HG02870 (cell line): ENCODE measurements around the gene IMMP2L.
A peak's percentile ranks its signal among the peaks of the same experiment; 100 is the strongest.
"Not testable (repeated sequence)": the region's sequence is repeated elsewhere in the genome, so short reads cannot be mapped to it uniquely, and the experiment has no call there.

Source experiments
- ATAC-seq: cut with Tn5 transposase; IDR thresholded peaks from one replicate; pipeline ENCODE4 v1.9.1; 2021; ENCODE audit warnings: mild to moderate bottlenecking, moderate library complexity; ENCODE audit not compliant: unreplicated experiment

Gene IMMP2L

GRCh38 chr7:111510584-111511378, 51.5 kb downstream of the IMMP2L start:
- no peak for ATAC-seq

- no peak for ATAC-seq
Measured at GRCh38 chr7:111510062-111510461, 52.2 kb downstream of the IMMP2L start.

- no peak for ATAC-seq
Measured at GRCh38 chr7:111509288-111509687, 53.0 kb downstream of the IMMP2L start.

- peak; percentile 84 for ATAC-seq
Measured at GRCh38 chr7:111508387-111508786, 53.9 kb downstream of the IMMP2L start.

GRCh38 chr7:111505422-111505821, 56.9 kb downstream of the IMMP2L start:
- ATAC-seq = not testable (repeated sequence)

GRCh38 chr7:111501799-111502198, 60.5 kb downstream of the IMMP2L start:
- not testable (repeated sequence) for ATAC-seq

- ATAC-seq = no peak
Measured at GRCh38 chr7:111499027-111499426, 63.3 kb downstream of the IMMP2L start.

GRCh38 chr7:111498391-111499007, 63.8 kb downstream of the IMMP2L start:
- ATAC-seq = no peak

- ATAC-seq = no peak
Measured at GRCh38 chr7:111495173-111495810, 67.0 kb downstream of the IMMP2L start.

- no peak for ATAC-seq
Measured at GRCh38 chr7:111492234-111492633, 70.1 kb downstream of the IMMP2L start.

GRCh38 chr7:111486472-111487142, 75.7 kb downstream of the IMMP2L start:
- no peak for ATAC-seq

- no peak for ATAC-seq
Measured at GRCh38 chr7:111485701-111486380, 76.5 kb downstream of the IMMP2L start.

- ATAC-seq = no peak
Measured at GRCh38 chr7:111483078-111483477, 79.2 kb downstream of the IMMP2L start.

- ATAC-seq = no peak
Measured at GRCh38 chr7:111477462-111478225, 84.6 kb downstream of the IMMP2L start.

GRCh38 chr7:111476586-111477293, 85.6 kb downstream of the IMMP2L start:
- ATAC-seq = no peak

GRCh38 chr7:111475959-111476358, 86.3 kb downstream of the IMMP2L start:
- no peak for ATAC-seq

GRCh38 chr7:111475419-111475748, 86.9 kb downstream of the IMMP2L start:
- ATAC-seq = no peak

- ATAC-seq = no peak
Measured at GRCh38 chr7:111474723-111475418, 87.4 kb downstream of the IMMP2L start.
